PFSK-1 (cell line): Measurements from ENCODE around the gene FKBP5.

Experiments used
- POLR2AphosphoS5 ChIP-seq: IDR thresholded peaks from 2 replicates; pipeline ENCODE4 v1.6.1; 2012; ENCODE audit warnings: low read depth, mild to moderate bottlenecking, control low read depth, low read length, moderate library complexity
- TAF1 ChIP-seq: IDR thresholded peaks from 2 replicates; pipeline ENCODE4 v1.6.1; 2012; ENCODE audit warnings: low read length, control low read depth, borderline replicate concordance; ENCODE audit not compliant: insufficient read depth
- TF ChIP-seq, protein P1 (sequence below), 2 experiments: IDR thresholded peaks; 2 replicates each; pipeline versions ENCODE4 v1.6.1 to v1.8.0; 2011 to 2012; ENCODE audit warnings: low read depth in 2 of 2, low read length in 2 of 2, control low read depth in 1 of 2, inconsistent platforms in 1 of 2, mild to moderate bottlenecking in 1 of 2, moderate library complexity in 1 of 2; ENCODE audit not compliant: insufficient read depth in 1 of 2

DNA sequence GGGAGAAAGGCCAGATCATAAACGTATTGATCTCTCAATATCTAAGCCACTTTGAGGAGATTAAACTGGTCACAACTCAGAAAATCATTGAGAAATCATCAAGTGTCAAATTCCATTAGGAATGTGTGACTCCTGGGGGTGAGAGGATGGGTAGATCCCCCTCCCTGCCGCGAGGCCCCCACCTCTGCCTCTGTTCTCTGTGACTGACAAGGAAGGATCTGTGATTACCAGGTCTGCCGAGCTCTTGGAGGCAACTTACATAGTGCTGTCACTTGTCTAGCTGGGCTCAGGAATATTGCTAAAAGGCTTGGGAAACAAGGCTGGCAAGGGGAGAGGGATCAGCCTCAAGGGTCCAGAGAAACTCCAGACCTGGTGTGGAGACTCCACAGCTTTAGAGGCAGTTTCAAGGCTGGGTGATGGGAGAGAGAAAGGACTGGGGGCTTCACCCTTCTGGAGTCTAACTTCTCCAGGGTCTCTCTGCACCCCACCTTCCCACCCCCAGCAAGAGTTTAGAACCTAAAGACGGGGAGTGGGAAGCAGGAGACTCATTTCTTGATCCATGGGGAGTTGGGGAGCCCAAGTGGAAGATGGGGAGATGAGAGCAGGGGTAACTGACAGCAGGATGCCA, 36.5 kb upstream of the FKBP5 start:
- TF ChIP-seq, protein P1, sequence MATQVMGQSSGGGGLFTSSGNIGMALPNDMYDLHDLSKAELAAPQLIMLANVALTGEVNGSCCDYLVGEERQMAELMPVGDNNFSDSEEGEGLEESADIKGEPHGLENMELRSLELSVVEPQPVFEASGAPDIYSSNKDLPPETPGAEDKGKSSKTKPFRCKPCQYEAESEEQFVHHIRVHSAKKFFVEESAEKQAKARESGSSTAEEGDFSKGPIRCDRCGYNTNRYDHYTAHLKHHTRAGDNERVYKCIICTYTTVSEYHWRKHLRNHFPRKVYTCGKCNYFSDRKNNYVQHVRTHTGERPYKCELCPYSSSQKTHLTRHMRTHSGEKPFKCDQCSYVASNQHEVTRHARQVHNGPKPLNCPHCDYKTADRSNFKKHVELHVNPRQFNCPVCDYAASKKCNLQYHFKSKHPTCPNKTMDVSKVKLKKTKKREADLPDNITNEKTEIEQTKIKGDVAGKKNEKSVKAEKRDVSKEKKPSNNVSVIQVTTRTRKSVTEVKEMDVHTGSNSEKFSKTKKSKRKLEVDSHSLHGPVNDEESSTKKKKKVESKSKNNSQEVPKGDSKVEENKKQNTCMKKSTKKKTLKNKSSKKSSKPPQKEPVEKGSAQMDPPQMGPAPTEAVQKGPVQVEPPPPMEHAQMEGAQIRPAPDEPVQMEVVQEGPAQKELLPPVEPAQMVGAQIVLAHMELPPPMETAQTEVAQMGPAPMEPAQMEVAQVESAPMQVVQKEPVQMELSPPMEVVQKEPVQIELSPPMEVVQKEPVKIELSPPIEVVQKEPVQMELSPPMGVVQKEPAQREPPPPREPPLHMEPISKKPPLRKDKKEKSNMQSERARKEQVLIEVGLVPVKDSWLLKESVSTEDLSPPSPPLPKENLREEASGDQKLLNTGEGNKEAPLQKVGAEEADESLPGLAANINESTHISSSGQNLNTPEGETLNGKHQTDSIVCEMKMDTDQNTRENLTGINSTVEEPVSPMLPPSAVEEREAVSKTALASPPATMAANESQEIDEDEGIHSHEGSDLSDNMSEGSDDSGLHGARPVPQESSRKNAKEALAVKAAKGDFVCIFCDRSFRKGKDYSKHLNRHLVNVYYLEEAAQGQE (IDR thresholded peaks at IDR 0.05; ENCODE audit: insufficient read depth in 1 of 2, low read depth in 2 of 2, low read length in 2 of 2): no peak
- TF ChIP-seq TAF1 (no peak), POLR2AphosphoS5 (no peak)
